ENCODE results near the gene MYO18B.

MYO18B gene

DNA sequence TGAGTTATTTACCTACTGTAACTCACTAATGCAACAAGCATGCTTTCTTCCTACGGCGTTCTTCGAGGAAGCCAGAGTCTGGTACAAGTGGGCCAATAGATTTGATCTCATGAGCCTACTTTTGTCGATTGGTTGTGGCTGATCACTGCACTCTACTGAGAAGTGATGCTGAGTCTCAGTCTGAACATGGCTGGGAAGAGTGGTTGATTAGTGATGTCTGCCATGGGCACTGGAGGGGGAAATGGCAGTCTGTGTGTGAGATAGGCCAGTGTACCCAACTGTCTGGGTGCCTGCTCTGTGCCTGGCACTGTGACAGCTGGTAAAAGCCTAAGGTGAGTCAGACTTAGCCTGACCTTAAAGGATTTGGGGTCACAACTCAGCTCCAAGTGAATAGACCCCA lies 28.3 kb downstream of the MYO18B start:
- H3K9me3 ChIP-seq, result no peaks in the 10 kb centered on the region
- H3K36me3 ChIP-seq, result no peaks in the 10 kb centered on the region
- no peak for TF ChIP-seq CTCF (IDR thresholded peaks at IDR 0.05)
- H3K4me1 ChIP-seq (ENCODE audit: control insufficient read depth in 1 of 2, insufficient read depth in 1 of 2, low read depth in 1 of 2, low read length in 1 of 2), result no peaks in the 10 kb centered on the region
- H3K4me3 ChIP-seq (ENCODE audit: low read depth in 1 of 2, low read length in 1 of 2), result no peak overlapping the region
- H3K27me3 ChIP-seq, result no peaks in the 10 kb centered on the region
- H3K27ac ChIP-seq, result no peak overlapping the region

DNA sequence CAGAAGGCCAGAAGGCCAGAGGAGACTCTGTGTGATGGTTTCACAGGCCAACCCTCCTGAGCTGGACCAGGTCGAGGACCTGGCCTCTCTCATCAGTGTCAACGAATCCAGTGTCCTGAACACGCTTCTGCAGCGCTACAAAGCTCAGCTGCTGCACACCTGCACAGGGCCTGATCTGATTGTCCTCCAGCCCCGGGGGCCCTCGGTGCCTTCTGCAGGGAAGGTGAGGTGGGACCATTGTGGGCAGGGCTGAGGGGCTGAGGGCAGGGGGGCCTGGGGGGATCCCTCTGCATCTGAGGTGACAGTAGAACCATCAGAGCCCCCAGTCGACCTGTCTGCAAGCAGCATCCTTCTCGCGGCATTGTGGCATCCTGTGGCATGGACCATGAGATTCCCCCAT lies 30.3 kb downstream of the MYO18B start:
- H3K27me3 ChIP-seq, result no peaks in the 10 kb centered on the region
- no peaks in the 10 kb centered on the region for H3K9me3 ChIP-seq
- no peaks in the 10 kb centered on the region for H3K4me1 ChIP-seq (ENCODE audit: control insufficient read depth in 1 of 2, insufficient read depth in 1 of 2, low read depth in 1 of 2, low read length in 1 of 2)
- no peak overlapping the region for H3K27ac ChIP-seq
- no peak for TF ChIP-seq CTCF (IDR thresholded peaks at IDR 0.05)
- no peaks in the 10 kb centered on the region for H3K36me3 ChIP-seq
- H3K4me3 ChIP-seq (ENCODE audit: low read depth in 1 of 2, low read length in 1 of 2), result no peak overlapping the region

DNA sequence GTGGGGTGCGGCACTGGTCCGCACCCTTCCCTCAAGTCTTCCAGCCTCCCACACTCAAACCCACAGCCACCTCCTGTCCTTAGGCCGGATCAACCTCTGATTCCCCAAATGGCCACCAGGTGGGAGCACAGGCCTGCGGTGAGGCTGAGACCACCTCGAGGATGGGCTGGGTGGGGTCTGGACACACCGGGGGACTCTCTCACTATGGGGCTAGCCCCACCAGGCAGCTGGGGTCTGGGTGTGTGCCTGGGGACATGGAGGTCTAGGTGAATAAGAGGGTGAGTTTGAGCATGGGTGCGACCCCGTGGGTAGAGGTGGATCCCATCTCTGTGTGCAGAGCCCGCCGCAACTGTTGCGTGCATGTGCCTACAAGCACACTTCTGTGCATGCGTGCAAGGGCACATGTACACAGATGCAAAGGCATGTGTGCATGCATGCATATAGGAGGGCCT lies 32.6 kb downstream of the MYO18B start:
- no peaks in the 10 kb centered on the region for H3K27me3 ChIP-seq
- TF ChIP-seq CTCF (IDR thresholded peaks at IDR 0.05), result no peak
- H3K9me3 ChIP-seq, result no peaks in the 10 kb centered on the region
- no peaks in the 10 kb centered on the region for H3K4me1 ChIP-seq (ENCODE audit: control insufficient read depth in 1 of 2, insufficient read depth in 1 of 2, low read depth in 1 of 2, low read length in 1 of 2)
- no peak overlapping the region for H3K27ac ChIP-seq
- no peaks in the 10 kb centered on the region for H3K36me3 ChIP-seq
- no peak overlapping the region for H3K4me3 ChIP-seq (ENCODE audit: low read depth in 1 of 2, low read length in 1 of 2)

DNA sequence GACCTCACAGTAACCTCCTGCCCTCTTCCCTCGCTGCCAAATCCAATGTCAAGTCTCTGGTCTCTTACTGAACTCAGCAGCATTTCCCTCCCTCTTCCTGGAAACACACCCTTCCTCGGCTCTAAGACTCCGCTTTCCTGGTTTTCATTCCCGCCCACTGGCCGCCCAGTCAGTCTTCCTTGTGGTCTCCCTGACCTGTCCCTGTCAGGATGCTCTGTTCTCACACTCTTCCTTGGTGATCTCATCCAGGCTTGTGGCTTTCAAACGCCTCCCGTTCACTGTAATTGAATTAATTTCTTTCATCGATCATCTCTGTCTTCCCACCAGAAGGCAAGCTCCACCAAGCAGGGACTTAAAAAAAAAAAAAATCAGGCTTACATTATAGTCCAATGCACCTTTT lies 33.5 kb downstream of the MYO18B start:
- TF ChIP-seq CTCF (IDR thresholded peaks at IDR 0.05), result no peak
- Histone ChIP-seq H3K4me1 (ENCODE audit: control insufficient read depth in 1 of 2, insufficient read depth in 1 of 2, low read depth in 1 of 2, low read length in 1 of 2) (no peaks in the 10 kb centered on the region), H3K27ac (no peak overlapping the region), H3K4me3 (ENCODE audit: low read depth in 1 of 2, low read length in 1 of 2) (no peak overlapping the region), H3K9me3 (no peaks in the 10 kb centered on the region), H3K27me3 (no peaks in the 10 kb centered on the region), H3K36me3 (no peaks in the 10 kb centered on the region)

- H3K27ac ChIP-seq, result no peak overlapping the region
- no peaks in the 10 kb centered on the region for H3K27me3 ChIP-seq
- no peaks in the 10 kb centered on the region for H3K36me3 ChIP-seq
- no peak for TF ChIP-seq CTCF (IDR thresholded peaks at IDR 0.05)
- no peak overlapping the region for H3K4me3 ChIP-seq (ENCODE audit: low read depth in 1 of 2, low read length in 1 of 2)
- no peaks in the 10 kb centered on the region for H3K4me1 ChIP-seq (ENCODE audit: control insufficient read depth in 1 of 2, insufficient read depth in 1 of 2, low read depth in 1 of 2, low read length in 1 of 2)
- H3K9me3 ChIP-seq, result no peaks in the 10 kb centered on the region
Observed at GRCh38 chr22:25777411-25777810, 35.4 kb downstream of the MYO18B start.

DNA sequence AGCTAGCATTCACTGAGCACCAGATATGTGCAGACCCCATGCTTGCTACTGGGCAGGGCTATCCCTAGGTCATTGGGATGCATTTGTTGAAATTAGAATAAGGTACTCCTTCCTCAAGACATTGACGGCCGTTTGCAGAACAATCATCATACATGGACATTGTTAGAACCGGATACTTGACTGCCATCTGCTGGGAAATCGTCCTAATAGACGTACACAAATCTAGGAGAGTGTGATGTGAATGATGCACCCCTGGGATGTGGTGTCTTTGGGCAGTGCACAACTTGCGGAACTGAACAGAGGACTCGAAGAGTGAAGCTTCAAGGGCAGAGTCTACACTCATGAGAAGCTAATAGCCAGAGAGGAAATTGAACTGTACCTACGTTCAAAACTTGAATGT lies 35.9 kb downstream of the MYO18B start:
- Histone ChIP-seq H3K4me3 (ENCODE audit: low read depth in 1 of 2, low read length in 1 of 2) (no peak overlapping the region), H3K4me1 (ENCODE audit: control insufficient read depth in 1 of 2, insufficient read depth in 1 of 2, low read depth in 1 of 2, low read length in 1 of 2) (no peaks in the 10 kb centered on the region), H3K27ac (no peak overlapping the region), H3K36me3 (no peaks in the 10 kb centered on the region), H3K27me3 (no peaks in the 10 kb centered on the region), H3K9me3 (no peaks in the 10 kb centered on the region)
- TF ChIP-seq CTCF (IDR thresholded peaks at IDR 0.05), result no peak

Data from neutrophil (primary cell).